PC-3 (cell line): ENCODE results near the gene SLC39A1.

Experiments used
- EZH2 ChIP-seq: fragments of 300-600 bp; sonication (generic); IDR thresholded peaks from one replicate; pipeline ENCODE4 v1.6.1; 2017; ENCODE audit warnings: antibody characterized with exemption, mild to moderate bottlenecking, low read length; ENCODE audit not compliant: unreplicated experiment
- TF ChIP-seq, protein P1 (sequence below): fragments of 300-600 bp; sonication (generic); conservative IDR thresholded peaks from 2 replicates; pipeline ENCODE4 v1.5.1; 2017; ENCODE audit warnings: antibody characterized with exemption, low read depth, mild to moderate bottlenecking, low read length

DNA sequence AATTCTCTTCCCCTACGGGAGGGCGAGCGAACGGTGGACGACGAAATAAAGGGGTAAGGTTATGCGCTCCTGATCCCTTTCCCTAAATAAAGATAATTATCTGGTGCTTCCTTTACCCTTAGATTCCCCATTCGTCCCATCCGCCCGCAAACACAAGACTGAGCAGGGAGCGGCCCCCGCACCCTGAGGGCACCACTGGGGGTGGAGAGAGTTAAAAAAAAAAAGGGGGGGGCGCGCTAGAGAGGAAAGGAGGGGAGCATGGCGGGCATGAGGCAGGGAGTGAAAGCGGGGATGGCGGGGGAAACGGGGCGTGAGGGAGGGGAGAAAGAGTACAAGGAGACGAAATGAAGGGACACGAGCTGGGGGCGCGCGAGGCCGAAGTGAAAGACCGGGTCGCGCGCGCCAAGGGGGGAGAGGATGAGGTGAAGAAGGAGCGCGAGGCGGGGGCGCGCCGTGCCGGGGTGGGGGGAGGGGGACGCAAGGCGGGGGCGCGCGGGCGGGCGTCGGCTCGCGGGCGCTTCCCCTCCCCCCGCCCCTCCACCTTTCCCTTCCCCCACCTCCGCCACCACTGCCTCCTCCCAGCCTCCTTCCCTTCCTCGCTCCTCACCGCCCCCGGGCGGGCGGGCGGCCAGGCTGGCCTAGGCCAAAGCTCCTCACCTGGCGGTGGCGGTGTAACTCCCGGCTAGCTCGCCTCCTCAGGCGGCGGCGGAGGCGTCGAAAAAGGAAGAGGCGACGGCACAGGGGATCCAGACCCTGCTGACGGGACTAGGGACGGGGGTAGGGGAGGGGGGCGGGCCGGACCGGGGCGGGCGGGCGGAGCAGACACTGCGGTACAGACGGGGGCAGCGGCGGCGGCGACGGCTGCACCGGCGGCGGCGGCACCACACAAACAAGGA is 41.0 kb downstream of the SLC39A1 start:
- TF ChIP-seq, protein P1, sequence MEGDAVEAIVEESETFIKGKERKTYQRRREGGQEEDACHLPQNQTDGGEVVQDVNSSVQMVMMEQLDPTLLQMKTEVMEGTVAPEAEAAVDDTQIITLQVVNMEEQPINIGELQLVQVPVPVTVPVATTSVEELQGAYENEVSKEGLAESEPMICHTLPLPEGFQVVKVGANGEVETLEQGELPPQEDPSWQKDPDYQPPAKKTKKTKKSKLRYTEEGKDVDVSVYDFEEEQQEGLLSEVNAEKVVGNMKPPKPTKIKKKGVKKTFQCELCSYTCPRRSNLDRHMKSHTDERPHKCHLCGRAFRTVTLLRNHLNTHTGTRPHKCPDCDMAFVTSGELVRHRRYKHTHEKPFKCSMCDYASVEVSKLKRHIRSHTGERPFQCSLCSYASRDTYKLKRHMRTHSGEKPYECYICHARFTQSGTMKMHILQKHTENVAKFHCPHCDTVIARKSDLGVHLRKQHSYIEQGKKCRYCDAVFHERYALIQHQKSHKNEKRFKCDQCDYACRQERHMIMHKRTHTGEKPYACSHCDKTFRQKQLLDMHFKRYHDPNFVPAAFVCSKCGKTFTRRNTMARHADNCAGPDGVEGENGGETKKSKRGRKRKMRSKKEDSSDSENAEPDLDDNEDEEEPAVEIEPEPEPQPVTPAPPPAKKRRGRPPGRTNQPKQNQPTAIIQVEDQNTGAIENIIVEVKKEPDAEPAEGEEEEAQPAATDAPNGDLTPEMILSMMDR = 0 out of 2 replicates have a peak, but pooled peaks have one; percentile 10
- no peak for TF ChIP-seq EZH2
